Hematopoietic multipotent progenitor cell treated with erythropoietin and hydrocortisone succinate and interleukin-3 and kit ligand, for 6 days (in vitro differentiated cells): ENCODE results near the gene HIP1.
"Not testable (repeated sequence)": the region's sequence is repeated elsewhere in the genome, so short reads cannot be mapped to it uniquely, and the experiment has no call there.

Experiments
- DNase-seq: peaks from one replicate; pipeline ENCODE4 v3.0.0-alpha.2; 2015

HIP1 gene

DNA sequence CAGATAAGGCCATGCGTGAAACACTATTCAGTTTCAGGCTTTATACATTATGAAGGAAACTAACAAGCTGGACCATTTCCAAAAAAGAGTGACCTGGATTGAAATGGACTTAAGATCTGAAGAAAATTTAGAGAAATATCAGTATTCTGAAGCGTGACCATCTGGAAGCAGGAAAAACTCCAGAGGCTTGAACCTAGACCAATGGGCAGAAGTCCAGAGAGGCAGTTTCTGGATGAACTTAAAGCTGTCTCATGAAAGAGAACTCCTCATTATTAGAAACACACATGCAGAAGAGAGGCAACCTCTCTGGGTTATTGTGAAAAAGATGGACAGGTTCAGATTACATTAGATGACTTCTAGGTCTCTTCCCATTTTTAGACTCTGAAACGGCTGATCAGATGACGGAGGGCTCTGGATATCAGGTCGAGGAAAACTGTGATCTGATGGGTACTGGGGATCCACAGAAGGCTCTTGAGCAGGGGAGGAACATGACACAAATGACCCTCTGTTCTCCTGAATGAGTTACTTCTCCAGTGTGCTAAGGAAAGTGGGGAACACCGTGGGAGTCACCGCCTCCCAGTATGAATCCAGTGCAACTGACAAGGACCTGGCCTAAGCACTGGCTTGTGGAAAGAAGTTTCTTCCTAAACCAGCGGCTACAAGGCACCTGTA is 130.2 kb downstream of the HIP1 start:
- no peak for DNase-seq

DNA sequence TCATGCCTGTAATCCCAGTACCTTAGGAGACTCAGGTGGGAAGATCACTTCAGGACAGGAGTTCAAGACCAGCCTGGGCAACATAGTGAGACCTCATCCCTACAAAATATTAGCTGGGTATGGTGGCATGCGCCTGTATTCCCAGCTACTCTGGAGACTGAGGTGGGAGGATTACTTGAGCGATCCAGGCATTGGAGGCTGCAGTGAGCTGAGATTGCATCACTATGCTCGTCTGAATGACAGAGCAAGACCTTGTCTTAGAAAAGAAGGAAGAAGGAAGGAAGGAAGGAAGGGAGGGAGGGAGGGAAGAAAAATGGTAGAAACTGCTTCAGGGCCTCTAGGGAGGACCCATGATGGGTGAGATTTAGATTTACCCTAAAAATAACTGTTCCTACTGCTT is 134.3 kb downstream of the HIP1 start:
- no peak for DNase-seq

DNA sequence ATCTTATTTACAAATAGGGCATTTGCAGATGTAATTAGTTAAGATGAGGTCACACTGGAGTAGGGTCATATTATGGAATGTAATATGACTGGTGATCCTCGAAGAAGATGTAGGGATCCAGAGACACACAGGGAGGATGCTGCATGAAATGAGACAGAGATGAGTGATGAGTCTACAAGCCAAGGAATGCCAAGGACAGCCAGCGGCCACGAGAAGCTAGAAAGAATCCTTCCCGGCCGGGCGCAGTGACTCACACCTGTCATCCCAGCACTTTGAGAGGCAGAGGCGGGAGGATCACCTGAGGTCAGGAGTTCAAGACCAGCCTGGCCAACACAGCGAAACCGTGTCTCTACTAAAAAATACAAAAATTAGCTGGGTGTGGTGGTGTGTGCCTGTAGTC is 135.9 kb downstream of the HIP1 start:
- DNase-seq = not testable (repeated sequence)

GRCh38 chr7:75601539-75601938 is 137.2 kb downstream of the HIP1 start:
- no peak for DNase-seq

- DNase-seq = not testable (repeated sequence)
Measured at GRCh38 chr7:75600748-75601147, 138.0 kb downstream of the HIP1 start.

- DNase-seq = no peak
Measured at GRCh38 chr7:75599244-75599781, 139.4 kb downstream of the HIP1 start.

DNA sequence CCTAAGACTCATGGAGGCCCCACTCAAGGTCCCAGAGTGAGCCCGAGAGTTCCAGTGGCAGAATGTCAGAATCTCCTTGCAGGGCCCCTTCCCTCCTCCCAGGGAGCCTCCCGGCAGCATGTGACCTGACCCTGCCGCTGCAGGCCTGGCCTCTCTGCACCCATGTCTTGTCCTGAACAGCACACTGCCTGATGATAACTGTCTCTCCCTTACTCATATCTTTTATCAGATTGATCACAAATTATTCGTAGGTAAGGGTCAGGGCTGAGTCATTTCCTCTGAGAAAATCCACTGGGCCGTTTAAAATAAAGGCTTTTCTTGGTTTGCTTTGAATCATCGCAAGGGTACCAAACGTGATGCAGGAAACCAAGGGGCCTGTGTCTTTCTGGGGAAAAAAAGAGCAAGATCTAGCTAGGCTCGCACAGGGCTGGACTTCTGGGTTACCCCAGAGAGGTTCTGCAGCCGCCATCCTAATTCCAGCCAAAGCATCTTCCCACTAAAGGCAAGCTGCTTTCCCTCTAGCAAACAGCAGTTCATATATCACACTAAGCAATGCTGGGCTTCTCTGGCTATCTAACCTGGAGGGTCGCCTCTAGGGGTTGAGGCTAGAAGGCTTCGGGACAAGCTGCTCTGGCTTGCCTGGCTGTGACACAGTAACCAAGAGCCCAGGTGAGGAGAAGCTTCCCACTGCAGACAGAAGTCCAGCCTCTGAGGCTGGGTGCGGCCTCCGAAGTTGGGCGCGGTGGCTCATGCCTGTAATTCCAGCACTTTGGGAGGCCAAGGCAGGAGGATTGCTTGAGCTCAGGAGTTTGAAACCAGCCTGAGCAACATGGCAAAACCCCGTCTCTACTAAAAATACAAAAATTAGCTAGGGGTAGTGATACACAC is 141.8 kb downstream of the HIP1 start:
- no peak for DNase-seq

DNA sequence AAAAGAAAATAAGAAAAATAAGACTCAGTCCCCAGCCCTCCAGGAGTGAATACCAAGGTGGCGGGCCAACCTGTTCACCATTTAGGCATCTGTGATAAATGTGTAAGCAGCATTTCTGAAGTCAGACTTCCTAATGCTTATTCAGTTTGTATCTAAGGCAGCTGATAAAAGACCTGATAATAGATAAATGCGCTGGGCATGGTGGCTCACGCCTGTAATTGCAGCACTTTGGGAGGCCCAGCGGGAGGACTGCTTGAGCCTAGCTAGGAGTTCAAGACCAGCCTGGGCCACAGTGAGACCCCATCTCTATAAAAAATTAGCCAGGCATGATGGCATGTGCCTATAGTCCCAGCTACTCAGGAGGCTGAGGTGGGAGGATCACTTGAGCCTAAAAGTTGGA is 143.0 kb downstream of the HIP1 start:
- no peak for DNase-seq

- not testable (repeated sequence) for DNase-seq
Measured at GRCh38 chr7:75593500-75594184, 145.1 kb downstream of the HIP1 start.

- no peak for DNase-seq
Measured at GRCh38 chr7:75591467-75592255, 147.1 kb downstream of the HIP1 start.

DNA sequence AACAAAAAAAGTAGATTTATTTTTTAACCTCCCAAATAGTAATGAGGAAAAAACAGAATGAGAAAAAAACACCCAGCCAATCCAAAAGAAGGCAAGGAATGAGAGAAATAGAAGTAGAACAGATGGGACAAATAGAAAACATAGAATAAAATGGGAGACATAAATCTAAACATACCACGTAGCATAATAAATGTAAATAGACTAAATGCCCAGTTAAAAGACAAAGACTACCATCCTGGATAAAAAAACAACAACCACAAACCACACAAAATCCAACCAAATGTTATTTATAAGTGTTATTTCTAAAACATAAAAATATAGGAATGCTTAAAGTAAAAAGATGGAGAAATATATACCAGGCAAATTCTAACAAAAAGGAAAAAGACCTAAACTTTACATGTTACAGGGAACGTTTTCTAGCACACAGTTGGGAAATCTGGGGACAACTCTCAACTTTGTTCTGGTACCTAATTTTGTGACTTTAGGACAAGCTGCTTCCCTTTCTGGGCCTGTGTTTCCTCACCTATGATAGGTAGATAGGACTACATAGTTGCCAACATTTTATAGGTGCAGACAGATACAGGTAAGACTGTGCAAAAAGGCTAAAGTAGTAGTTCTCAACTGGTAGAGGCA is 148.3 kb downstream of the HIP1 start:
- no peak for DNase-seq

GRCh38 chr7:75584354-75584753 is 154.4 kb downstream of the HIP1 start:
- no peak for DNase-seq

DNA sequence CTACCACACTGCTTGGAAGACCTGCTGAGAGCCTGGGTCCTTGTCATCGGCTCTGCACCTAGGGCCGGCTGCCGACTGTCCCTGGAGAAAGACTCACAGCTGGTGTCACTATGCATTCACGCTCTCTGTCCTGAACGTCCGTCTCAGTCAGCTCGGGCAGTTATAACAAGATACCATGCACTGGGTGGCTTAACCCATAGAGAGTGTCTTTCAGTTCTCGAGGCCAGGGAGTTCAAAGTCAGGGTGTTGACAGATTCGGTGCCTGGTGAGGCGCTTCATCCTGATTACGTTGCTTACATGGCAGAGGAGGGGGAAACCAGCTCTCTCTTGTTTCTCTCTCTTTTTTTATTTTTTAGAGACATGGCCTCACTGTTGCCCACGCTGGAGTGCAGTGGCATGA is 155.5 kb downstream of the HIP1 start:
- no peak for DNase-seq

- no peak for DNase-seq
Measured at GRCh38 chr7:75579899-75580298, 158.8 kb downstream of the HIP1 start.

GRCh38 chr7:75578081-75578480 is 160.7 kb downstream of the HIP1 start:
- no peak for DNase-seq

- DNase-seq = no peak
Measured at GRCh38 chr7:75575488-75576121, 163.1 kb downstream of the HIP1 start.

DNA sequence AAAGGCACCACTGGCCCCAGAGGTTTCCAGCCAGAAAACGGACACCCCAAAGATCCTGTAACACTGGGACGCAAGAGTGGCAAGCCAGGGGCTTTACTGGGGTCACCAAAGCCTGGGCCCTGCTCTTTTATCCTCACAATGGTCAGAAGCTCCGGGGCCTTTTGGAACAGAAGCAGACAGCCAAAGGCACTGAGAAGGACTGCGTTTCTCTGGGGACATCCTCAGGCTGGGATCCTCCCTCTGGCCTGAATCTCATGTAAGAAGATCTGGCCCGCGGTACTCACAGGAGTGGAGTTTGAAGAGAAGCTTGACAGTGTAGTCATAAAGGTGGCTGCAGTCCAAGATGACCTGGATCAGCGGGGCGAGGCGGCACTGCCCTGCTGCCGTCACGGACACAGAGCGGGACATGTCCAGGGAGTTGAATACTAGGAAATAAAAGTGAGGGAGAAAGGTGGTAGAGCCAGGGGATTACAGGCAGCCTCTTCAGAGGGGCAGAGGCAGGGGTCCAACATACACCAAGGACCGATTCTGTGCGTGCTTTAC is 165.2 kb downstream of the HIP1 start:
- DNase-seq = no peak

DNA sequence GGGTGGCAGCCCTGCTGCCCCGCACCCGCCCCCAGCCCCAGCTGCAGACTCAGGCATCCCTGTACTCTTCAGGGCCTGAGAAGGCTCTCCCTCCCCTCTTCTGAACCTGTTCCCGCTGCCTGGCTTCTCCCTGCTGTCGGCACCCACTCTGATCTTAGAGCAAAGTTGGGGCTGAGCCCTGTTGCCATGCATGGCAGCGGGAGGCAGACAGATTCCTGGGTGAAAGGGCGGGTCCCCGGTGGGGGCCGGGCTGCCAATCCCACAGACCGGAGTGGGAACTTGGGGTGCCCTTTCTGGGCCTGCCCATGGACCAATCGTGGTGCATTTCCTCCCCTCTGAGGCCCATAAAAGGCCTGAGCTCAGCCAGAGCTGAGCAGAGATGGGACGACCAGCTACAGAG is 165.9 kb downstream of the HIP1 start:
- DNase-seq = no peak

DNA sequence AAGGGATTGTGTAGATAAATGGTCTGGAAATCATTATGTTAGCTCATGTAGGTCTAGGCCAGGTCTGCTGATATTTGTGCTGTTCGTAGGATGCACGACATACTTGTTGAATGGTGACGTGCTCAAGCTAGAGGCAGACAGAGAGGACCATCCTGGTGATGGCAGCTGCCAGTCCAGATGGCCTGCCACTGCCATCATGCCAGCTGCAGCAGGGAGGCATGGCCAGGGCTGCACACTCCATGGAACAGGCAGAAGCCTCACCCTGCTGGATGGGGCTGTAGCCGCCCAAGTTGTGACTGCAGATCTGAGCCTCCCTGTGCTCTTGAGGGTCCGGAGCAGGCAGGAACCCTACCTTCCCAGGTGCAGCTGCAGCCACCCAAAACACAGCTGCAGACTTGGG is 166.3 kb downstream of the HIP1 start:
- no peak for DNase-seq

- DNase-seq = no peak
Measured at GRCh38 chr7:75571209-75571608, 167.5 kb downstream of the HIP1 start.

DNA sequence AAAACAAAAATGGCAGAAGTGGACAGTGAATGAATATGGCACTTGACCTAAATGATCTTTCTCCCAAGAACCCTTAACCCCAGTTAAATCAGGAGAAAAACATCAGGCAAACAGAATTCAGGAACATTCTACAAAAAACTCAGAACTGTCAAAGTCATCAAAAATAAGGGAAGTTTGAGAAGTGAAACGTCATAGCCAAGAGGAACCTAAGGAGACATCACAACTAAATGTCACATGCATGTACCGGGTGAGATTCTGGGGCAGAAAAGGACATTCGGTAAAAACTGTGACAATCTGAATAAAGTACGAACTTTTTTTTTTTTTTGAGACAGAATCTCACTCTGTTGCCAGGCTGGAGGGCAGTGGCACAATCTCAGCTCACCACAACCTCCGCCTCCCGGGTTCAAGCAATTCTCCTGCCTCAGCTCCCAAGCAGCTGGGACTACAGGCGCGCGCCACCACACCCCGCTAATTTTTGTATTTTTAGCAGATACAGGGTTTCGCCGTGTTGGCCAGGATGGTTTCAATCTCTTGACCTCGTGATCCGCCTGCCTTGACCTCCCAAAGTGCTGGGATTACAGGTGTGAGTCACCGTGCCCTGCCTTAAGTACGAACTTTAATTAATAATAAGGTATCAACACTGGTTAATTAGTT is 169.0 kb downstream of the HIP1 start:
- peak; percentile 22 for DNase-seq
